IMR-90 (cell line): ENCODE results near the gene ANKIB1. TPM values are rescaled to one million over a fixed set of nuclear protein-coding genes. Genes with fewer than 3 reads are reported as not detected.

Experiments used
- ATAC-seq: fragments of 200-7000 bp; cut with Tn5 transposase; 2 replicates; pipeline ENCODE4 v1.9.1; 2020; ENCODE audit warnings: low read depth, mild to moderate bottlenecking, moderate library complexity
- BruUV-seq: library from RNA; stranded (reverse); fragments of 400-500 nt; replicated peaks from 2 replicates; lab custom pipeline; 2021; lab: Mats Ljungman, UMichigan
- CTCF ChIA-PET: fragments of 300-600 bp; formaldehyde crosslinking; extraction: SDS; loops from one replicate; lab custom pipeline; 2021; ENCODE audit warnings: antibody characterized with exemption; lab: Yijun Ruan, JAX
- POLR2A ChIA-PET: fragments of 300-600 bp; sonication (Branson Sonifier 250); formaldehyde crosslinking; loops from one replicate; lab custom pipeline; 2022; ENCODE audit warnings: antibody characterized with exemption; ENCODE audit not compliant: unreplicated experiment; lab: Charles Lee
- DNase-seq: peaks from one replicate; pipeline ENCODE4 v3.0.0; 2013
- H2AFZ ChIP-seq: replicated peaks from 2 replicates; pipeline ENCODE3; 2013; ENCODE audit warnings: low read length, mild to moderate bottlenecking; ENCODE audit not compliant: poor library complexity
- H2AK5ac ChIP-seq: 2 replicates; pipeline ENCODE4 v1.6.1; 2013; ENCODE audit warnings: low read depth, low read length, inconsistent platforms
- H2AK9ac ChIP-seq: replicated peaks from 2 replicates; pipeline ENCODE3; 2013; ENCODE audit warnings: mild to moderate bottlenecking, low read depth, low read length, moderate library complexity; ENCODE audit not compliant: poor library complexity
- H2BK120ac ChIP-seq: 2 replicates; pipeline ENCODE4 v1.6.1; 2013; ENCODE audit warnings: low read depth, low read length, inconsistent platforms
- H2BK15ac ChIP-seq: 3 replicates; pipeline ENCODE4 v1.6.1; 2013; ENCODE audit warnings: low read depth, low read length, inconsistent platforms
- H2BK20ac ChIP-seq: 2 replicates; pipeline ENCODE4 v1.6.1; 2013; ENCODE audit warnings: low read depth, mild to moderate bottlenecking, inconsistent platforms, low read length, moderate library complexity
- H2BK5ac ChIP-seq: 2 replicates; pipeline ENCODE4 v1.6.1; 2013; ENCODE audit warnings: mild to moderate bottlenecking, low read depth, low read length, inconsistent platforms; ENCODE audit not compliant: poor library complexity, severe bottlenecking
- H3K14ac ChIP-seq: replicated peaks from 2 replicates; pipeline ENCODE4 v1.6.1; 2013; ENCODE audit warnings: low read depth, low read length, inconsistent platforms
- H3K18ac ChIP-seq: 2 replicates; pipeline ENCODE4 v1.6.1; 2013; ENCODE audit warnings: low read depth, low read length, control low read depth
- H3K23ac ChIP-seq: 2 replicates; pipeline ENCODE4 v1.6.1; 2013; ENCODE audit warnings: low read depth, low read length, inconsistent platforms
- H3K27ac ChIP-seq: 2 replicates; pipeline ENCODE4 v1.5.1; 2013; ENCODE audit warnings: mild to moderate bottlenecking, control low read depth, low read length; ENCODE audit not compliant: insufficient read depth
- H3K27me3 ChIP-seq: 2 replicates; pipeline ENCODE4 v1.6.1; 2013; ENCODE audit warnings: low read length; ENCODE audit not compliant: control insufficient read depth, insufficient read depth
- H3K36me3 ChIP-seq: 2 replicates; pipeline ENCODE4 v1.6.1; 2013; ENCODE audit warnings: low read length, mixed read lengths; ENCODE audit not compliant: control insufficient read depth, insufficient read depth
- H3K4ac ChIP-seq: 2 replicates; pipeline ENCODE4 v1.6.1; 2013; ENCODE audit warnings: low read depth, low read length, inconsistent platforms
- H3K4me1 ChIP-seq: 2 replicates; pipeline ENCODE4 v1.6.1; 2013; ENCODE audit warnings: low read length, mixed read lengths; ENCODE audit not compliant: control insufficient read depth, insufficient read depth
- H3K4me2 ChIP-seq: 2 replicates; pipeline ENCODE4 v1.6.1; 2013; ENCODE audit warnings: low read depth, mild to moderate bottlenecking, control low read depth, low read length, moderate library complexity
- H3K4me3 ChIP-seq: 2 replicates; pipeline ENCODE4 v1.5.1; 2013; ENCODE audit warnings: low read depth, mild to moderate bottlenecking, control low read depth, low read length, moderate library complexity; ENCODE audit not compliant: insufficient read depth
- H3K56ac ChIP-seq: 2 replicates; pipeline ENCODE4 v1.6.1; 2013; ENCODE audit warnings: low read length, inconsistent platforms; ENCODE audit not compliant: insufficient read depth; ENCODE audit errors: extremely low read depth
- H3K79me1 ChIP-seq, 2 experiments: 2 replicates each; pipeline ENCODE4 v1.6.1; 2013; ENCODE audit warnings: low read length in 2 of 2, inconsistent platforms in 1 of 2, low read depth in 1 of 2
- H3K9ac ChIP-seq: 2 replicates; pipeline ENCODE4 v1.6.1; 2013; ENCODE audit warnings: low read depth, low read length, control low read depth
- H3K9me1 ChIP-seq: 2 replicates; pipeline ENCODE4 v1.6.1; 2013; ENCODE audit warnings: low read length, inconsistent platforms; ENCODE audit not compliant: insufficient read depth
- H3K9me3 ChIP-seq: 2 replicates; pipeline ENCODE4 v1.6.1; 2013; ENCODE audit warnings: low read length; ENCODE audit not compliant: control insufficient read depth, insufficient read depth
- H4K20me1 ChIP-seq: 2 replicates; pipeline ENCODE4 v1.6.1; 2013; ENCODE audit warnings: low read length, inconsistent platforms; ENCODE audit not compliant: insufficient read depth
- H4K5ac ChIP-seq: 2 replicates; pipeline ENCODE4 v1.6.1; 2013; ENCODE audit warnings: mild to moderate bottlenecking, low read depth, low read length, control low read depth
- H4K8ac ChIP-seq, 2 experiments: 2 replicates each; pipeline ENCODE4 v1.6.1; 2013; ENCODE audit warnings: low read depth in 2 of 2, low read length in 2 of 2, control low read depth in 1 of 2, inconsistent platforms in 1 of 2
- H4K91ac ChIP-seq: 2 replicates; pipeline ENCODE4 v1.6.1; 2013; ENCODE audit warnings: low read depth, low read length, inconsistent platforms; ENCODE audit not compliant: insufficient read depth
- BHLHE40 ChIP-seq: fragments of 150-350 bp; IDR thresholded peaks from 2 replicates; pipeline ENCODE4 v1.6.1; 2016; ENCODE audit warnings: mild to moderate bottlenecking, low read depth, low read length
- CEBPB ChIP-seq: IDR thresholded peaks from 2 replicates; pipeline ENCODE4 v1.6.1; 2012; ENCODE audit warnings: low read depth, low read length, improper control_type of control experiment
- CHD1 ChIP-seq: IDR thresholded peaks from 2 replicates; pipeline ENCODE4 v1.6.1; 2012; ENCODE audit warnings: low read depth, low read length, improper control_type of control experiment
- FOS ChIP-seq: fragments of 150-350 bp; IDR thresholded peaks from 2 replicates; pipeline ENCODE4 v1.6.1; 2016; ENCODE audit warnings: low read depth, low read length
- MAFK ChIP-seq: IDR thresholded peaks from 2 replicates; pipeline ENCODE4 v1.6.1; 2012; ENCODE audit warnings: low read depth, low read length, improper control_type of control experiment
- MAZ ChIP-seq: IDR thresholded peaks from 2 replicates; pipeline ENCODE4 v1.6.1; 2012; ENCODE audit warnings: low read depth, mild to moderate bottlenecking, low read length, improper control_type of control experiment, moderate library complexity, borderline replicate concordance
- MXI1 ChIP-seq: IDR thresholded peaks from 2 replicates; pipeline ENCODE4 v1.6.1; 2012; ENCODE audit warnings: low read depth, mild to moderate bottlenecking, low read length, moderate library complexity, borderline replicate concordance
- NFE2L2 ChIP-seq: fragments of 150-350 bp; IDR thresholded peaks from 2 replicates; pipeline ENCODE4 v1.6.1; 2016; ENCODE audit warnings: low read depth, mild to moderate bottlenecking, low read length
- POLR2A ChIP-seq: IDR thresholded peaks from 2 replicates; pipeline ENCODE4 v1.6.1; 2012; ENCODE audit warnings: mild to moderate bottlenecking, low read depth, low read length
- RAD21 ChIP-seq: IDR thresholded peaks from 2 replicates; pipeline ENCODE4 v1.6.1; 2012; ENCODE audit warnings: low read length, improper control_type of control experiment
- RCOR1 ChIP-seq: IDR thresholded peaks from 2 replicates; pipeline ENCODE4 v1.6.1; 2012; ENCODE audit warnings: mild to moderate bottlenecking, low read length, improper control_type of control experiment; ENCODE audit not compliant: insufficient replicate concordance
- RFX5 ChIP-seq: IDR thresholded peaks from 2 replicates; pipeline ENCODE4 v1.8.0; 2012; ENCODE audit warnings: low read depth, mild to moderate bottlenecking, low read length, moderate library complexity
- SMC3 ChIP-seq: fragments of 150-350 bp; IDR thresholded peaks from 2 replicates; pipeline ENCODE4 v1.6.1; 2016; ENCODE audit warnings: low read depth, mild to moderate bottlenecking, antibody characterized with exemption, low read length, moderate library complexity
- WGBS, 2 experiments: methylation state at CpG; one replicate each; pipeline versions ENCODE4 v1.1.5 to v1.1.7; 2013; ENCODE audit warnings: missing lambda C conversion rate in 2 of 2; ENCODE audit not compliant: insufficient read length in 1 of 2; ENCODE audit errors: extremely low coverage in 2 of 2; 5-methylcytosine and 5-hydroxymethylcytosine counted together
- dilution Hi-C: fragments of 300-500 bp; cut with HindIII; formaldehyde crosslinking; loops from one replicate; pipeline ENCODE4 v1.14.3; 2018; ENCODE audit warnings: low sequenced_read_pairs; ENCODE audit not compliant: unreplicated experiment
- in situ Hi-C: fragments of 300-500 bp; cut with MboI; formaldehyde crosslinking; loops from 3 replicates; pipeline ENCODE4 v1.14.3; 2019; ENCODE audit warnings: low sequenced_read_pairs, inconsistent platforms, mixed read lengths
- intact Hi-C: fragments of 100-400 bp; cut with micrococcal nuclease; formaldehyde crosslinking; loops from 2 replicates; pipeline ENCODE4 v1.10.0; 2022
- polyA plus RNA-seq, 3 experiments: library from polyadenylated mRNA; depleted of rRNA; stranded (reverse); fragments of >200 nt; gene quantifications; 2 replicates each; pipeline ENCODE4 v1.2.3, GENCODE V29; 2012; ENCODE audit warnings: low replicate concordance in 1 of 3
- total RNA-seq: library from RNA; depleted of rRNA; stranded (reverse); fragments of >200 nt; gene quantifications from 2 replicates; pipeline ENCODE4 v1.2.3, GENCODE V29; 2012
- TF ChIP-seq, protein P1 (sequence below): conservative IDR thresholded peaks from 2 replicates; pipeline ENCODE4 v1.5.1; 2012; ENCODE audit warnings: mild to moderate bottlenecking, low read depth, low read length, improper control_type of control experiment
- TF ChIP-seq, protein P2 (sequence below): fragments of 150-350 bp; IDR thresholded peaks from 2 replicates; pipeline ENCODE4 v1.6.1; 2017; ENCODE audit warnings: mild to moderate bottlenecking, antibody characterized with exemption, low read length, low read depth
- TF ChIP-seq, protein P3 (sequence below): fragments of 150-350 bp; IDR thresholded peaks from 2 replicates; pipeline ENCODE4 v1.6.1; 2016; ENCODE audit warnings: low read depth, mild to moderate bottlenecking, low read length, moderate library complexity, borderline replicate concordance

ANKIB1 gene
- total and polyA plus RNA-seq, 2 of the 4 experiments (the other 2 are of a cell fraction): 18.7 to 33.9 TPM

DNA sequence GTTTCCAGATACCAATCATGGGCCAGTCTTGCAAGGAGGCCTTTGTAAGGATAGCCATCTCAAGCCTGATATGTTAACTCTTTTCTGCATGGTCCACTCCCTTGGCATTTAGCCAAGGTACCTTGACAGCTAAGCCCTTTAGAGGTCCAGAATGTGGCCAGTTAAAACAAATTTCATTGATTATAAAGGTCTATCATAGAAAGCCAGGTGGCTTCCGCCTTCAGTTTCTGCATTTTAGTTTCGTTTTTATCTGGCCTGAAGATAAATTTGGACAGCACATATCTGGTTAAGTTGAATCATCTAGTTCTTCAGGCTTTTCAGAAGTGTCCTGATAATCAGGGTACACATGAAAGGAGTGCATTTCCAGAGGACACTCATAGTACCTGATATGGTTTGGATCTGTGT is 30.7 kb downstream of the ANKIB1 start:
- Histone ChIP-seq H3K4me2 (no peak overlapping the region), H3K14ac (no peak overlapping the region), H2BK20ac (no peak overlapping the region), H3K4ac (no peak overlapping the region), H4K91ac (no peak overlapping the region), H4K8ac (no peak overlapping the region), H4K20me1 (peaks cover 26% of the 10 kb centered on the region), H3K9me1 (no peaks in the 10 kb centered on the region), H3K4me3 (no peak overlapping the region), H3K79me1 (peaks cover 39 to 47% of the 10 kb centered on the region in 2 experiments), H2AK9ac (no peak overlapping the region), H2AFZ (no peak overlapping the region), H2BK5ac (no peak overlapping the region), H2BK120ac (no peak overlapping the region), H4K5ac (no peak overlapping the region), H3K4me1 (no peaks in the 10 kb centered on the region), H2BK15ac (no peak overlapping the region), H3K23ac (no peak overlapping the region), H3K18ac (no peak overlapping the region), H3K36me3 (no peaks in the 10 kb centered on the region), H2AK5ac (no peak overlapping the region), H3K9me3 (no peaks in the 10 kb centered on the region), H3K9ac (no peak overlapping the region), H3K27ac (no peak overlapping the region), H3K27me3 (no peaks in the 10 kb centered on the region), H3K56ac (no peak overlapping the region)
- dilution Hi-C loops (no loop called here), intact Hi-C loops (no loop called here), in situ Hi-C loops (no loop called here)
- ATAC-seq (no peak), DNase-seq (no peak)
- ChIA-PET CTCF (no interaction called here), POLR2A (no interaction called here)
- TF ChIP-seq FOS: no peak
- no peak for TF ChIP-seq CHD1
- TF ChIP-seq, protein P1, sequence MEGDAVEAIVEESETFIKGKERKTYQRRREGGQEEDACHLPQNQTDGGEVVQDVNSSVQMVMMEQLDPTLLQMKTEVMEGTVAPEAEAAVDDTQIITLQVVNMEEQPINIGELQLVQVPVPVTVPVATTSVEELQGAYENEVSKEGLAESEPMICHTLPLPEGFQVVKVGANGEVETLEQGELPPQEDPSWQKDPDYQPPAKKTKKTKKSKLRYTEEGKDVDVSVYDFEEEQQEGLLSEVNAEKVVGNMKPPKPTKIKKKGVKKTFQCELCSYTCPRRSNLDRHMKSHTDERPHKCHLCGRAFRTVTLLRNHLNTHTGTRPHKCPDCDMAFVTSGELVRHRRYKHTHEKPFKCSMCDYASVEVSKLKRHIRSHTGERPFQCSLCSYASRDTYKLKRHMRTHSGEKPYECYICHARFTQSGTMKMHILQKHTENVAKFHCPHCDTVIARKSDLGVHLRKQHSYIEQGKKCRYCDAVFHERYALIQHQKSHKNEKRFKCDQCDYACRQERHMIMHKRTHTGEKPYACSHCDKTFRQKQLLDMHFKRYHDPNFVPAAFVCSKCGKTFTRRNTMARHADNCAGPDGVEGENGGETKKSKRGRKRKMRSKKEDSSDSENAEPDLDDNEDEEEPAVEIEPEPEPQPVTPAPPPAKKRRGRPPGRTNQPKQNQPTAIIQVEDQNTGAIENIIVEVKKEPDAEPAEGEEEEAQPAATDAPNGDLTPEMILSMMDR: no peak
- TF ChIP-seq SMC3: no peak
- no peak for TF ChIP-seq RFX5
- TF ChIP-seq, protein P2, sequence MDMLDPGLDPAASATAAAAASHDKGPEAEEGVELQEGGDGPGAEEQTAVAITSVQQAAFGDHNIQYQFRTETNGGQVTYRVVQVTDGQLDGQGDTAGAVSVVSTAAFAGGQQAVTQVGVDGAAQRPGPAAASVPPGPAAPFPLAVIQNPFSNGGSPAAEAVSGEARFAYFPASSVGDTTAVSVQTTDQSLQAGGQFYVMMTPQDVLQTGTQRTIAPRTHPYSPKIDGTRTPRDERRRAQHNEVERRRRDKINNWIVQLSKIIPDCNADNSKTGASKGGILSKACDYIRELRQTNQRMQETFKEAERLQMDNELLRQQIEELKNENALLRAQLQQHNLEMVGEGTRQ: no peak
- TF ChIP-seq CEBPB: no peak
- TF ChIP-seq, protein P3, sequence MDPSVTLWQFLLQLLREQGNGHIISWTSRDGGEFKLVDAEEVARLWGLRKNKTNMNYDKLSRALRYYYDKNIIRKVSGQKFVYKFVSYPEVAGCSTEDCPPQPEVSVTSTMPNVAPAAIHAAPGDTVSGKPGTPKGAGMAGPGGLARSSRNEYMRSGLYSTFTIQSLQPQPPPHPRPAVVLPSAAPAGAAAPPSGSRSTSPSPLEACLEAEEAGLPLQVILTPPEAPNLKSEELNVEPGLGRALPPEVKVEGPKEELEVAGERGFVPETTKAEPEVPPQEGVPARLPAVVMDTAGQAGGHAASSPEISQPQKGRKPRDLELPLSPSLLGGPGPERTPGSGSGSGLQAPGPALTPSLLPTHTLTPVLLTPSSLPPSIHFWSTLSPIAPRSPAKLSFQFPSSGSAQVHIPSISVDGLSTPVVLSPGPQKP: no peak
- no peak for TF ChIP-seq MXI1
- no peak for TF ChIP-seq RCOR1
- TF ChIP-seq MAFK: no peak
- TF ChIP-seq RAD21: no peak
- no peak for TF ChIP-seq POLR2A
- TF ChIP-seq BHLHE40: no peak
- no peak for TF ChIP-seq MAZ
- no peak for TF ChIP-seq NFE2L2
- WGBS, 2 experiments: 100% methylated on average over 2 of the region's 2 CpGs; no CpG with 5 or more reads in 1 of the 2 experiments
- BruUV-seq: no TSS peak
